ENCODE results near the gene SPOCK1. TPM values are rescaled to one million over a fixed set of nuclear protein-coding genes. Genes with fewer than 3 reads are reported as not detected.

Gene SPOCK1
- total and polyA plus RNA-seq, 2 donors (not counting 3 experiments of a cell fraction or from before 2014, with no cell fraction given) = 144 to 280 TPM

GRCh38 chr5:137402436-137403187 lies 96.5 kb downstream of the SPOCK1 start:
- no peaks in the 10 kb centered on the region for H3K9me1 ChIP-seq (replicated peaks; ENCODE audit: control insufficient read depth, extremely low read depth, insufficient read depth, low read length)
- H3K27ac ChIP-seq (ENCODE audit: insufficient read depth, low read depth, low read length) = no peak overlapping the region
- H3K4me2 ChIP-seq (ENCODE audit: insufficient read depth, low read length) = no peak overlapping the region
- no peaks in the 10 kb centered on the region for H4K20me1 ChIP-seq (replicated peaks; ENCODE audit: control insufficient read depth, extremely low read depth, insufficient read depth, low read length)
- no peak overlapping the region for H3K4me3 ChIP-seq (replicated peaks in 1 of 3; ENCODE audit: insufficient read depth in 1 of 3, low read depth in 1 of 3, low read length in 3 of 3)
- H3K79me2 ChIP-seq (ENCODE audit: control insufficient read depth, insufficient read depth, low read length) = peaks cover 45% of the 10 kb centered on the region
- dilution Hi-C loops (cut with MboI; ENCODE audit: extremely low pct_ligation_motif_present, low sequenced_read_pairs) = no loop called here
- H3K9ac ChIP-seq (replicated peaks; ENCODE audit: extremely low read depth, insufficient read depth, low read length) = no peak overlapping the region
- intact Hi-C loops (cut with micrococcal nuclease) = no loop called here
- FAIRE-seq (no peak), DNase-seq (ENCODE audit: low read depth, low spot score) (no peak)
- peaks cover 2% of the 10 kb centered on the region for H3K4me1 ChIP-seq (ENCODE audit: control insufficient read depth, extremely low read depth, insufficient read depth, low read length)
- no peak overlapping the region for H2AFZ ChIP-seq (ENCODE audit: low read depth, low read length)
- POLR2A ChIA-PET = no interaction called here
- H3K36me3 ChIP-seq (ENCODE audit: control insufficient read depth in 2 of 2, extremely low read depth in 1 of 2, insufficient read depth in 2 of 2, low read length in 2 of 2) = no peaks in the 10 kb centered on the region
- no TSS peak for BruUV-seq (replicated peaks)
- CTCF ChIA-PET = no interaction called here
- no peaks in the 10 kb centered on the region for H3K27me3 ChIP-seq (ENCODE audit: control insufficient read depth in 2 of 2, insufficient read depth in 2 of 2, low read length in 2 of 2)
- TF ChIP-seq JUN (IDR thresholded peaks at IDR 0.05; ENCODE audit: borderline replicate concordance, insufficient read depth, insufficient read length, low read depth) (no peak), CTCF (IDR thresholded peaks at IDR 0.05; ENCODE audit: extremely low read depth in 1 of 2, insufficient read depth in 1 of 2, low read depth in 1 of 2, low read length in 2 of 2) (no peak), POLR2A (IDR thresholded peaks at IDR 0.05; ENCODE audit: low read depth, low read length) (no peak), MYC (IDR thresholded peaks at IDR 0.05; ENCODE audit: low read depth, low read length) (no peak), EZH2 (IDR thresholded peaks at IDR 0.05; ENCODE audit: borderline replicate concordance, low read depth, low read length, severe bottlenecking) (no peak), GATA2 (IDR thresholded peaks at IDR 0.05; ENCODE audit: insufficient read depth, insufficient read length, low read depth, low read length) (no peak), FOS (IDR thresholded peaks at IDR 0.05; ENCODE audit: borderline replicate concordance, insufficient read depth, low read length) (no peak), MAX (IDR thresholded peaks at IDR 0.05; ENCODE audit: insufficient read depth, insufficient read length) (no peak), POLR2AphosphoS5 (IDR thresholded peaks at IDR 0.05; ENCODE audit: insufficient read depth, low read depth, low read length) (no peak)
- H3K9me3 ChIP-seq (replicated peaks; ENCODE audit: control insufficient read depth, insufficient read depth, low read length) = no peaks in the 10 kb centered on the region

All from endothelial cell of umbilical vein (primary cell).